BJ (cell line): Measurements from ENCODE around the gene NAALADL2. TPM values are rescaled to one million over a fixed set of nuclear protein-coding genes. Genes with fewer than 3 reads are reported as not detected.

Source experiments
- CTCF ChIA-PET: fragments of 350-600 bp; formaldehyde crosslinking; extraction: SDS; loops from one replicate; lab custom pipeline; 2021; ENCODE audit warnings: antibody characterized with exemption, inconsistent platforms; lab: Yijun Ruan, JAX
- POLR2A ChIA-PET: fragments of 300-600 bp; sonication (Branson Sonifier 250); formaldehyde crosslinking; extraction: SDS; loops from one replicate; lab custom pipeline; 2021; ENCODE audit warnings: antibody characterized with exemption; lab: Charles Lee
- DNase-seq: peaks from one replicate; pipeline ENCODE4 v3.0.0-alpha.2; 2011; ENCODE audit warnings: low read depth
- H3K27me3 ChIP-seq: 2 replicates; pipeline ENCODE4 v1.6.0; 2011; ENCODE audit warnings: low read length; ENCODE audit not compliant: control insufficient read depth, insufficient read depth
- H3K36me3 ChIP-seq: 2 replicates; pipeline ENCODE4 v1.5.1; 2011; ENCODE audit warnings: low read length; ENCODE audit not compliant: control insufficient read depth, insufficient read depth
- H3K4me3 ChIP-seq: 2 replicates; pipeline ENCODE4 v1.5.1; 2011; ENCODE audit warnings: low read depth, mild to moderate bottlenecking, control low read depth, low read length
- CTCF ChIP-seq: IDR thresholded peaks from 2 replicates; pipeline ENCODE4 v1.5.1; 2011; ENCODE audit warnings: low read depth, mild to moderate bottlenecking, control low read depth, inconsistent platforms, low read length, moderate library complexity; ENCODE audit not compliant: insufficient read depth
- polyA plus RNA-seq: library from polyadenylated mRNA; depleted of rRNA; stranded (reverse); fragments of >200 nt; gene quantifications from 2 replicates; pipeline ENCODE4 v1.2.3, GENCODE V29; 2011

The NAALADL2 gene
- polyA plus RNA-seq, 1 experiment: 3.6 TPM

- no peaks in the 10 kb centered on the region for H3K36me3 ChIP-seq
- no peak overlapping the region for H3K4me3 ChIP-seq
- H3K27me3 ChIP-seq: no peaks in the 10 kb centered on the region
- TF ChIP-seq CTCF: no peak
- no peak for DNase-seq
- POLR2A ChIA-PET: no interaction called here
- CTCF ChIA-PET: no interaction called here
Measured at GRCh38 chr3:175836617-175837016, 977.5 kb downstream of the NAALADL2 start.

- no peak for DNase-seq
- ChIA-PET POLR2A (no interaction called here), CTCF (no interaction called here)
- TF ChIP-seq CTCF: no peak
- no peak overlapping the region for H3K4me3 ChIP-seq
- H3K27me3 ChIP-seq: no peaks in the 10 kb centered on the region
- no peaks in the 10 kb centered on the region for H3K36me3 ChIP-seq
Measured at GRCh38 chr3:175837962-175838361, 978.8 kb downstream of the NAALADL2 start.

GRCh38 chr3:175839366-175840005 is 980.4 kb downstream of the NAALADL2 start:
- DNase-seq: no peak
- Histone ChIP-seq H3K4me3 (no peak overlapping the region), H3K27me3 (no peaks in the 10 kb centered on the region), H3K36me3 (no peaks in the 10 kb centered on the region)
- no peak for TF ChIP-seq CTCF
- POLR2A ChIA-PET: interaction anchor here (0.6 kb wide), 1 partner anchor 1290 kb away, joined by 3 read pairs; no protein-coding TSS in a partner anchor
- CTCF ChIA-PET: no interaction called here

- Histone ChIP-seq H3K27me3 (no peaks in the 10 kb centered on the region; the same call in 1 of the 2 replicates), H3K4me3 (no peak overlapping the region), H3K36me3 (no peaks in the 10 kb centered on the region)
- ChIA-PET POLR2A (no interaction called here), CTCF (no interaction called here)
- no peak for DNase-seq
- TF ChIP-seq CTCF: no peak
Measured at GRCh38 chr3:175851541-175851940, 992.4 kb downstream of the NAALADL2 start.

- DNase-seq: no peak
- Histone ChIP-seq H3K4me3 (no peak overlapping the region), H3K27me3 (no peaks in the 10 kb centered on the region; the same call in 1 of the 2 replicates), H3K36me3 (no peaks in the 10 kb centered on the region)
- TF ChIP-seq CTCF: no peak
- ChIA-PET POLR2A (no interaction called here), CTCF (interaction anchor here (0.6 kb wide), 1 partner anchor 11 kb away, joined by 3 read pairs; no protein-coding TSS in a partner anchor)
Measured at GRCh38 chr3:175852560-175852959, 993.4 kb downstream of the NAALADL2 start.
